Astrocyte of the cerebellum (primary cell): Measurements from ENCODE around the gene ISYNA1.

ENCODE experiments used
- DNase-seq: peaks from one replicate; pipeline ENCODE4 v3.0.0-alpha.2; 2011; ENCODE audit warnings: low read depth
- H3K4me3 ChIP-seq: 2 replicates; pipeline ENCODE4 v1.5.1; 2011; ENCODE audit warnings: mild to moderate bottlenecking, low read depth, low read length, moderate library complexity
- in situ Hi-C: cut with HindIII; loops from 2 replicates; pipeline ENCODE4 v1.10.0; 2017; ENCODE audit warnings: low sequenced_read_pairs
- TF ChIP-seq, protein P1 (sequence below): IDR thresholded peaks from 2 replicates; pipeline ENCODE4 v1.5.1; 2012; ENCODE audit warnings: low read length, low read depth, moderate library complexity, mild to moderate bottlenecking; ENCODE audit errors: missing control alignments

Gene ISYNA1

DNA sequence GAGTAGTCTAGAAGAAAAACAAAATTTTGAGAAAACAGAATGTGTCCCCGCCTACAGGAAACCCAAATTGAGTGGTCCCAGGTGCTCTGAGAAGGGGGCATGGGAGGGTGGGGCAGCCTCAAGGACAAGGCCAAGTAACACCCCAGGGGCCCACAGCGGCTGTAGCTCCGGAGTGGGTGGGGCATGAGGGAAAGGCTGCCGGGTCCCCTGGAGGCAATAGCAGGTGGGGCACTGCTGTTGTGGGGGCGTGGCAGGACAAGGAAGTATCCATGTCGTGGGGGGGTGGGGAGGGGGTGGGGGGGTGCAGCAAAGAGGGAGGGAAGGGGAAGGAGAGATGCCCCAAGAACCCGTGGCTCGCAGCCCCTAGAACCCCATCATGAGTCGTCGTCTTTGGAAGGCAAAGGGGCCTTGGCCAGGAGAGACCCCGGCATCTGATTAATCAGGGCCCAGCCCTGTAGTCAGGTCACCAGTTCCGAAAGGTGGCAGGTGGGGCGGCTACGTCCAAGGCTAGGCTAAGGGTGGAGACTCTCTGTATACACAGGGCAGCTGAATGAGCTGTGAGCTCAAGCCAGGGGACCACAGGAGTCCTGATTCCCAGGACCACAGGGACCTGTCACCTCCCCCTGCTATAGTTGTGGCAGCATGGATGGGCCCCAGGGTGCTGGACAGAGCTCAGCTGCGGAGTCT is 7.5 kb upstream of the ISYNA1 start:
- DNase-seq = no peak
- in situ Hi-C loops = no loop called here
- no peak overlapping the region for H3K4me3 ChIP-seq
- TF ChIP-seq, protein P1, sequence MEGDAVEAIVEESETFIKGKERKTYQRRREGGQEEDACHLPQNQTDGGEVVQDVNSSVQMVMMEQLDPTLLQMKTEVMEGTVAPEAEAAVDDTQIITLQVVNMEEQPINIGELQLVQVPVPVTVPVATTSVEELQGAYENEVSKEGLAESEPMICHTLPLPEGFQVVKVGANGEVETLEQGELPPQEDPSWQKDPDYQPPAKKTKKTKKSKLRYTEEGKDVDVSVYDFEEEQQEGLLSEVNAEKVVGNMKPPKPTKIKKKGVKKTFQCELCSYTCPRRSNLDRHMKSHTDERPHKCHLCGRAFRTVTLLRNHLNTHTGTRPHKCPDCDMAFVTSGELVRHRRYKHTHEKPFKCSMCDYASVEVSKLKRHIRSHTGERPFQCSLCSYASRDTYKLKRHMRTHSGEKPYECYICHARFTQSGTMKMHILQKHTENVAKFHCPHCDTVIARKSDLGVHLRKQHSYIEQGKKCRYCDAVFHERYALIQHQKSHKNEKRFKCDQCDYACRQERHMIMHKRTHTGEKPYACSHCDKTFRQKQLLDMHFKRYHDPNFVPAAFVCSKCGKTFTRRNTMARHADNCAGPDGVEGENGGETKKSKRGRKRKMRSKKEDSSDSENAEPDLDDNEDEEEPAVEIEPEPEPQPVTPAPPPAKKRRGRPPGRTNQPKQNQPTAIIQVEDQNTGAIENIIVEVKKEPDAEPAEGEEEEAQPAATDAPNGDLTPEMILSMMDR = no peak

DNA sequence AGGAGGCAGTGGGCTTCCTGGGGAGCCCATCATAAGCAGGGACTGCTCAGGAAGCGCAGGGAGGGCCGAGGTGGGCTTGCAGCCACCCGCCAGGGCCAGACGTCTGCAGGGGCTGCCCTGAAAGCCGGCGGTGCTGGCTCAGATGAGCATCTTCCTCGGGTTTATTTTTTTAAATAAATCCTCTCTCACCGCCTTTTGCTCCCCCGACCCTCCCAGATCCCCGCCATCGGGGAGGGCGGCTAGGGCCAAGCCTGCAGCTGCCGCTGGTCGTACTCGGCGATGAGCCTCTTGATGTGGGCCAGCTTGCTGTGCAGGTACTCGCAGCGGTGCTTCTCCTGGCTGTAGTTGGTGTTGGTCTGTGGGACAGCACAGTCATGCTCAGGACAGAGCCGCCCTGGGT is 6.6 kb upstream of the ISYNA1 start:
- TF ChIP-seq, protein P1 = no peak
- in situ Hi-C loops = no loop called here
- no peak overlapping the region for H3K4me3 ChIP-seq
- no peak for DNase-seq

DNA sequence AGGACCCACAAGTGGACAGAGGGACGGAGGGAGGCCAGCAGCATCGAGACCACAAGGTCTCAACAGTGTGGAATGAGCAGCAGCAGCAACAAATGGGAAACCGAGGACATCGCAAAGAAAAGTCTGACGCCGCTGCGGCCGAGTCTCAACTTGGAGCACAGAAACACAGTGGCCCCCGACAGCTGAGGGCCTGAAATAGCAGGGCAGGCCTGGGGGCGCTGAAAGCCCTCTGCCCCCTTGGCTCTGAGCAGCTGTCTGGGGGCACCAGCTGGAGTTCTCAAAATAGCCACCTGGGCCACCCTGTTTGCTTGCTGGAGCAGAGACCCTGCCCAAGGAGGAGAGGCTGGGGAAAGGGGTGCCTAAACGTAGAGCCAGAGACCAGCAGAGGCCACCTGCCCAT is 5.9 kb upstream of the ISYNA1 start:
- no peak for DNase-seq
- in situ Hi-C loops = no loop called here
- TF ChIP-seq, protein P1 = no peak

DNA sequence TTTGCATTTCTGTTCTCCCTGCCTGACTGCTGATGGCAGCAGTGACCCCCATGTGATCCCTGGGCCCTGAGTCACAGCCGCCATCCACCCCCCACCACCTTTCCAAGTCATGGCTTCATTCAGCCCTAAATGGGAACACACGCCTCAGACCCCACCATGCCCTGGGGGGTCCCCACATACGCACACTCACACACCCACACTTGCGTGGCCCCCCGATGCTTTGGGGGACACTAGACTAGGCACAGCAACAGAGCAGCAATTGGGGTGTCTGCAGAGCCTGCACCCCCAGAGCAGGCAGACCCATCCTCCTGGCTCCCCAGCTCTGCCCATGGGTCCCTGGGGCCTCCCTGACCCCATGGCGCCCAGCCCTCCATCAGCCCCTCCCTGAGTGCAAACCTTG is 5.5 kb upstream of the ISYNA1 start:
- H3K4me3 ChIP-seq = no peak overlapping the region
- in situ Hi-C loops = no loop called here

More for the DNA sequence above, 5.9 kb upstream of the ISYNA1 start:
- no peak overlapping the region for H3K4me3 ChIP-seq

DNA sequence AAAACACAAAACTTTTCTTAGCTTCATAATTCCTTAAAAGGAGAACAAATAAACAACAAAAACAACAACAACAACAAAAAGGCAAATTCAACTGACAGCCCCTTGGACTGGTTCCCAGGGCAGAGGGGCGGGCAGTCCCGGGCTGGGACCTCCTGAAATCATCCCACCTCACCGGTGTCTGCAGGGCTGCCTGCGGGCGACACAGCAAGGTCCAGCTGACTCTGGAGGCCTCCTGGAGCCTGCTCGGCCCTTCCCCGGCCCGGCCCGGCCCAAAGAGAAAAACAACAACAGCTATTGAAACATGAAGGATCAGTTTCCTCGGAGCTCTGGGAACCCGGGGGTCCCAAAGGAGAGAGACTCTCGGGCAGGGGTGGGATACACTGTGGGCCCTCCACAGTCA is 5.0 kb upstream of the ISYNA1 start:
- TF ChIP-seq, protein P1 = no peak
- in situ Hi-C loops = no loop called here
- H3K4me3 ChIP-seq = no peak overlapping the region
- DNase-seq = no peak

More for the DNA sequence above, 5.5 kb upstream of the ISYNA1 start:
- DNase-seq = no peak
- TF ChIP-seq, protein P1 = no peak

DNA sequence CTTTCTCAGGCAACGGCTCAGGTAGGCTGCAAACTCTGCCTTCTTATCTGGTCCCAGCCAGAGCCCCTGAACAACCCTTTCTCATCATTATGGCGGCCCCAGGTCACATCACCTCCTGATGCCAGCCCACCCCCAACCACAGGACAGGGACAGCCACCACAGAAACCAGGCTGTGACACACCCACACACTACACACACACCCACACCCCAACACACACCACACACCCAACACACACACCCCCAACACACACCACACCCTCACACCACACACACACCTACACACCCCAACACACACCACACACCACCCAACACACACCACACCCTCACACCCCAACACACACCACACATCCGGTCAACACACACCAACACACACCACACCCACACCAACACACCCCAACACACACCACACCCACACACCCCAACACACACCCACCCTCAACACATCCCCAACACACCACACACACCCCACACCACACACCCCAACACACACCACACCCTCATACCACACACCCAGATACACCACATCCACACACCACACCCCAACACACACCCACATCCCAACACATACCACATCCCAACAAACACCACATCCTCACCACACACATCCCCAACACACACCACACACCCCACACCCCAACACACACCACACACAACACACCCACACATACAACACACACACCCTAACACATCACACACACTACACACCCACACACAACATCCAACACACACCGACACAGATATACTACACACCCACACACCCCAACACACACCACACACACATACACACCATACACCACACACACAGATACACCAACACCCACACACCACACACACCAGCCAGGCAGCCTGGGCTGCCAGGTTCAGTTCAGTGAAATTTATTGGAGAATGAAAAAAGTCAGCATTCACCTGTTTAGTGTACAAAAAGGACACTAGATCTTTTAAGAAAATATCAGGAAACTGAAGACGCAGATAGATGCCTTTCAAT is 4.2 kb upstream of the ISYNA1 start:
- no peak for DNase-seq
- TF ChIP-seq, protein P1 = no peak
- H3K4me3 ChIP-seq = no peak overlapping the region
- in situ Hi-C loops = no loop called here
